ENCODE measurements around the gene SAMD4A. TPM values are rescaled to one million over a fixed set of nuclear protein-coding genes. Genes with fewer than 3 reads are reported as not detected.

Gene SAMD4A
- total RNA-seq, 2 donors from 2014 or later, result 11.2 to 26.2 TPM

- DNase-seq (peak; percentile 86 to 92), ATAC-seq (peak; percentile 80)
- intact Hi-C loops (cut with DNase I, micrococcal nuclease), result loop anchor here (5.0 to 10.0 kb wide), 3 partner anchors 207 to 240 kb away; no protein-coding TSS in a partner anchor
Observed at GRCh38 chr14:54564868-54565784, 1.8 kb upstream of the SAMD4A start.

GRCh38 chr14:54565785-54566409 is 1.0 kb upstream of the SAMD4A start:
- intact Hi-C loops (cut with DNase I, micrococcal nuclease), result loop anchor here (10.0 kb wide), 2 partner anchors 209 to 239 kb away; no protein-coding TSS in a partner anchor

GRCh38 chr14:54567224-54567638 is 303 bp downstream of the SAMD4A start:
- intact Hi-C loops (cut with DNase I, micrococcal nuclease), result loop anchor here (10.0 kb wide), 2 partner anchors 208 to 238 kb away; no protein-coding TSS in a partner anchor
- ATAC-seq (no peak), DNase-seq (peak in 1 of 2 donors; percentile 39)

More at GRCh38 chr14:54565785-54566409, 1.0 kb upstream of the SAMD4A start:
- ATAC-seq (peak; percentile 78), DNase-seq (peak; percentile 93 to 95)

- peak; percentile 38 to 64 for DNase-seq
- intact Hi-C loops (cut with DNase I, micrococcal nuclease), result loop anchor here (10.0 kb wide), 2 partner anchors 207 to 237 kb away; no protein-coding TSS in a partner anchor
- ATAC-seq, result peak; percentile 5
Observed at GRCh38 chr14:54567639-54568561, 972 bp downstream of the SAMD4A start.

- DNase-seq (peak; percentile 21 to 47), ATAC-seq (no peak)
- intact Hi-C loops (cut with DNase I, micrococcal nuclease), result loop anchor here (10.0 kb wide), 2 partner anchors 206 to 236 kb away; no protein-coding TSS in a partner anchor
Observed at GRCh38 chr14:54568821-54569595, 2.1 kb downstream of the SAMD4A start.

- intact Hi-C loops (cut with DNase I, micrococcal nuclease), result no loop called here
- no peak for ATAC-seq
- no peak for DNase-seq
Observed at GRCh38 chr14:54570047-54570446, 3.1 kb downstream of the SAMD4A start.

- no peak for DNase-seq
- intact Hi-C loops (cut with DNase I, micrococcal nuclease), result no loop called here
- ATAC-seq, result no peak
Observed at GRCh38 chr14:54570631-54571415, 3.9 kb downstream of the SAMD4A start.

GRCh38 chr14:54572316-54572715 is 5.4 kb downstream of the SAMD4A start:
- ATAC-seq, result no peak
- DNase-seq, result no peak
- intact Hi-C loops (cut with DNase I, micrococcal nuclease), result no loop called here

- DNase-seq, result no peak
- intact Hi-C loops (cut with DNase I, micrococcal nuclease), result no loop called here
- ATAC-seq, result no peak
Observed at GRCh38 chr14:54574528-54574927, 7.6 kb downstream of the SAMD4A start.

- DNase-seq, result peak in 1 of 2 donors; percentile 8
- ATAC-seq, result no peak
- intact Hi-C loops (cut with DNase I, micrococcal nuclease), result no loop called here
Observed at GRCh38 chr14:54577494-54577893, 10.6 kb downstream of the SAMD4A start.

GRCh38 chr14:54577977-54578376 is 11.0 kb downstream of the SAMD4A start:
- ATAC-seq (peak; percentile 71), DNase-seq (no peak)
- intact Hi-C loops (cut with DNase I, micrococcal nuclease), result no loop called here

- DNase-seq (no peak), ATAC-seq (peak; percentile 93)
- intact Hi-C loops (cut with DNase I, micrococcal nuclease), result no loop called here
Observed at GRCh38 chr14:54579621-54580020, 12.7 kb downstream of the SAMD4A start.

GRCh38 chr14:54580933-54581332 is 14.0 kb downstream of the SAMD4A start:
- intact Hi-C loops (cut with DNase I, micrococcal nuclease), result no loop called here

GRCh38 chr14:54582334-54582733 is 15.4 kb downstream of the SAMD4A start:
- DNase-seq (no peak), ATAC-seq (no peak)
- intact Hi-C loops (cut with DNase I, micrococcal nuclease), result no loop called here

More at GRCh38 chr14:54580933-54581332, 14.0 kb downstream of the SAMD4A start:
- DNase-seq, result no peak
- ATAC-seq, result no peak

- intact Hi-C loops (cut with DNase I, micrococcal nuclease), result no loop called here
- no peak for ATAC-seq
Observed at GRCh38 chr14:54584097-54584496, 17.2 kb downstream of the SAMD4A start.

GRCh38 chr14:54585214-54585613 is 18.3 kb downstream of the SAMD4A start:
- ATAC-seq (no peak), DNase-seq (no peak)
- intact Hi-C loops (cut with DNase I, micrococcal nuclease), result no loop called here

More at GRCh38 chr14:54584097-54584496, 17.2 kb downstream of the SAMD4A start:
- no peak for DNase-seq

- intact Hi-C loops (cut with DNase I, micrococcal nuclease), result no loop called here
- DNase-seq (no peak), ATAC-seq (no peak)
Observed at GRCh38 chr14:54589076-54589475, 22.1 kb downstream of the SAMD4A start.

All from left colon (tissue), 2 donors.